Hematopoietic multipotent progenitor cell treated with erythropoietin and hydrocortisone succinate and interleukin-3 and kit ligand, for 4 days (in vitro differentiated cells): ENCODE measurements around the gene FAM89A.
A peak's percentile ranks its signal among the peaks of the same experiment; 100 is the strongest.

Source experiments
- DNase-seq: peaks from one replicate; pipeline ENCODE4 v3.0.0-alpha.2; 2015

Gene FAM89A

DNA sequence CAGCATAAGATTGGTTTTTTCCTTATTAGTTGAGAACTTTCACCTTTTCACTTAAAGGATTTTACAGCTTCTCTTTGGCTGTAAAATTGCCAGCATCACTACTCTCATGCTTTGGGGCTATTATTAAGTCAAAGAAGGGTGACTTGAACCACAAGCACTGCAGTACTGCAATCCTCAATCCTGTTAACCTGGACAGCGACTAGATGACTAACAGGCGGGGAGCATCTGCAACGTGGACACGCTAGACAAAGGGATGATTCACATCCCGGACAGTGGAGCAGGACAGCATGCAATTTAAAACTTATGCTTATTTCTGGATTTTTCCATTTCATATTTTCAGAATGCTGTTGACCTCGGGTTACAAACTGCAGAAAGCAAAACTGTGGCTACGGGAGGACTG, 53.1 kb downstream of the FAM89A start:
- DNase-seq, result no peak

GRCh38 chr1:230985711-230986110, 54.3 kb downstream of the FAM89A start:
- peak; percentile 34 for DNase-seq

GRCh38 chr1:230984622-230985515, 55.2 kb downstream of the FAM89A start:
- peak; percentile 78 for DNase-seq

- DNase-seq, result no peak
These were observed 56.2 kb downstream of the FAM89A start for GRCh38 chr1:230983811-230984210.

DNA sequence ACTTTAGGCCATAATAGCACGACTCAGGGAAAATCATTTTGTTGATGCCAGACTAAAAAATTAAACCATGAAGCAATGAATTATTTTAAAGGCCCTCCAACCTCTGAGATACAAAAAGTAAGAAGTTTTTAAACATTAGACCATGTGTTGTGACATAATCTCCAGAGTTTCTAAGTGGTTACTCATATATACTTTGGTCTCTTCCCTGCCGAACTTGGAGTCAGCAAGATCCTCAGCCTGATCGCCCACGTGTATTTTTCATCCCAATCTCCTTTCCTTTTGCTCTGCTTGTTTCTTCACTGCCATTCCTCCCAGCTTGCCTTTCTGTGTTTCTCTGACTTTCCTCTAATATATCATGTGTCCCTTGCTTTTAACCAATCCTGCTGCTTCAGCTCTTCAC, 57.4 kb downstream of the FAM89A start:
- DNase-seq, result no peak

DNA sequence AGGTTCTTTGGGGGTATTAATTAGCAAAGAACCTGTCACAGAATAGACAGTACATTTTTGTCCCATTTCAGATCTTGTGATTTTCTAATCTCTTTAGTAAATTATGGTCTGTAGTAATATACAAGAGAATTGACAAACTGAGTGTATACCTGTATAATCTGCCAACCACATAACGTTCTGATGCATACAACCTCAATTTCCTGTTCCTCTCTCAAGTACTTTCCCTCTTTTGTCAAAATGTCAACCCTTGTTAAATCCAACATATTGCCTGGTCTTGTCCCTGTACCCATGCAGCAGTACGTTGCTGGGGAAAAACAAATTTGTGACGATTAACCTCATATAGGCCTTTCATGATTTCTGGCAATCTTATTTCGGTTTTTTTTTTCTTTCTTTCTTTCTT, 60.1 kb downstream of the FAM89A start:
- peak; percentile 20 for DNase-seq

GRCh38 chr1:230979389-230979716, 60.7 kb downstream of the FAM89A start:
- no peak for DNase-seq

DNA sequence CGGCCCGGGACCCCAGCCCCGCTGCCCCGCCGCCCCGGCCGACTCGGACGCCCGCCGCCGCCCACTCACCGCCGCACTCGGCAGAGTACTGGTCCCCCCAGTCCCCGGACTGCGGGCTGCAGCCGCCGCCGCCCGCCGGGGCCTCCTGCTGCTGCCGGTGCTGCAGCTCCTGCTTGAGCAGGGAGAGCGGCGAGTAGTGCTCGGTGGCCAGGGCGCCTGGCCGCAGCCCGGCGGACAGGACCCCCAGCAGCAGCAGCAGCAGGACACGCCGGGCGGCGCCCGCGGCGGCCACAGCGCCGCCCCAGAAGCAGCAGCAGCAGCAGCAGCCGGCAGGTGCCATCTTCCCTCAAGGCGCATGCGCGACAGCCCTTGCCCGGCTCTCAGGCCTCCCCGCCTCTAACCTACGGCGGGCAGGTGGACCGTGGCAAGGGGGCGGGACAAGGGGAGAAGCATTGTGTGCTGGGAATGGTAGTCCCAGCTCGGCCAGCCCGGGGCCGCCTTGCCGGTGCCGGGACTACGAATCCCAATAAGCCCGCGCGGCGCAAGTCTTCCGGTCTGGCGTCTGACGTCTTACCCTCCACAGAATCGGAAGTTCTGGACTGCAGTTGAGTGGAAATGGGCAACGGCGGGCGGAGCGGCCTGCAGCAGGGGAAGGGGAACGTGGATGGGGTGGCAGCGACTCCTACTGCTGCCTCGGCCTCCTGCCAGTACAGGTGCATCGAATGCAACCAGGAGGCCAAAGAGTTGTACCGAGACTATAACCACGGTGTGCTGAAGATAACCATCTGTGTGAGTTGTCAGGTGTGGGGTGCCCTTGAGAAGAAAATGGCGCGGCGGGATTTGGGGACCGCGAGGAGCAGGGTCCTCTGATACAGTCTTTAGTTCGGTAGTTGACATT, 61.3 kb downstream of the FAM89A start, which contains the start of the genes ARV1 and TTC13:
Gene ARV1 (plus strand): TSS at position 604 of the 898 bp plus-strand sequence. CDS start 12 bp downstream, at position 616.
Gene TTC13 (minus strand): TSS at position 371 of the 898 bp plus-strand sequence. CDS start 31 bp downstream, at position 340.
- peak; percentile 100 for DNase-seq

GRCh38 chr1:230977761-230978490, 62.1 kb downstream of the FAM89A start:
- peak; percentile 73 for DNase-seq

- peak; percentile 69 for DNase-seq
These were observed 63.0 kb downstream of the FAM89A start for GRCh38 chr1:230976825-230977747.

DNA sequence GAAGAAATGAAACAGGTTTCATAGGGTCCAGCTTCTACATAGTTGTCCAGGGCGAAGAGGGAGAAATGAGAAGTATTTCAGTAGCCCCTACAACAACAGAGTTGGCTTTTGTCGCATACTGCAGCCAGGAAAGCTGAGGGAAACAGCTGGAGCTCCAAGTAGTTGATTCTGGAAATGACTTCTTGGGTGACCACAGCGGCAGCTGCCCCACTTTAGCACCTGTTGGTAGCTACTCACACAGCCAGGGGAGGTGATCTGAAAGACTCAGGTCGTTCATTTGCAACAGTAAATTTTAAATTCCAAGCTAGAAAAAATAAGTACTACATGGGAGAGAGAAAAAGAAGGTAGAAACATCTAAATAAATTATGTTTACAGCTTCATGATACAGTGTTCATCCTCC, 63.7 kb downstream of the FAM89A start:
- no peak for DNase-seq

- DNase-seq, result peak; percentile 20
These were observed 64.4 kb downstream of the FAM89A start for GRCh38 chr1:230975636-230976035.

GRCh38 chr1:230972855-230973271, 67.2 kb downstream of the FAM89A start:
- DNase-seq, result peak; percentile 77

DNA sequence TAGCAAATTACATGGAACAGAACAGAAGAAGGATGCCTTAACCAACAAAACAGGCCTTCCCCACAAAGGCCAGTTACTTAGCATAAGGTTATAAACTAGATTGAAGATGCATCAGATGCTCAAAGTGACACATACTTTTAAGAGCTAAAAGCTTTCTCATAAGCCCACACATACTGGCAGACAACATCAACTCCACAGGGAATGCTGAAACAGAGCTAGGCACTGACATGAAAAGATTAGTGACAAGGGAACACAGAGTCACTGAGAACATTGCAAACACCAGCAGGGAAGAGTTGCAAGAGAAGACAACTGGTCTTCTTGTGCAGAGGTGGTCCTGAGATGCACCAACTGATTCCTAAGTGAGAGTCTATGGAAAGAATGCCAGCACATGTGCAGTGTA, 68.3 kb downstream of the FAM89A start:
- no peak for DNase-seq

DNA sequence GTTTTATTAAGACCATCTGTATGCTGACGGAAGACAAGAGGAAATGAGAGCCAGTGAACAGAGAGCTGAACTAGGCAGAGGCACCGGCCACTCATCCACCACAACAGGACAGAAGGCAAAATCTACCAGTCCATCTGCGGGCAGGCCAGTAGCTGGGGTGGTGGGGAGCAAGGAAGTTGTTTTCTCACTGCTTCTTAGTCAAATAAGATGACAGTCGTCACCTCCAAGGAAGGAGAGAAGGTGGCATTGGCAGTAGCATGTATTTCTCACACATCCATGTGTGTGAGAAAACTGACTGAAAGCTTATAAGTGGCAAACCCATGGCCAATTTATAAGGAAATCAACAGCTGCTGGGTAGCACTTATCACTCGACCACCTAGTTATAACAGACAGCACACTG, 69.6 kb downstream of the FAM89A start:
- no peak for DNase-seq
